IMR-90 (cell line): ENCODE results near the gene AP3B1.

ENCODE experiments used
- BHLHE40 ChIP-seq: fragments of 150-350 bp; IDR thresholded peaks from 2 replicates; pipeline ENCODE4 v1.6.1; 2016; ENCODE audit warnings: mild to moderate bottlenecking, low read depth, low read length
- POLR2A ChIP-seq: IDR thresholded peaks from 2 replicates; pipeline ENCODE4 v1.6.1; 2012; ENCODE audit warnings: mild to moderate bottlenecking, low read depth, low read length
- RFX5 ChIP-seq: IDR thresholded peaks from 2 replicates; pipeline ENCODE4 v1.8.0; 2012; ENCODE audit warnings: low read depth, mild to moderate bottlenecking, low read length, moderate library complexity
- SMC3 ChIP-seq: fragments of 150-350 bp; IDR thresholded peaks from 2 replicates; pipeline ENCODE4 v1.6.1; 2016; ENCODE audit warnings: low read depth, mild to moderate bottlenecking, antibody characterized with exemption, low read length, moderate library complexity
- TF ChIP-seq, protein P1 (sequence below): conservative IDR thresholded peaks from 2 replicates; pipeline ENCODE4 v1.5.1; 2012; ENCODE audit warnings: mild to moderate bottlenecking, low read depth, low read length, improper control_type of control experiment

- TF ChIP-seq POLR2A (no peak), RFX5 (no peak), BHLHE40 (no peak), SMC3 (no peak)
- TF ChIP-seq, protein P1, sequence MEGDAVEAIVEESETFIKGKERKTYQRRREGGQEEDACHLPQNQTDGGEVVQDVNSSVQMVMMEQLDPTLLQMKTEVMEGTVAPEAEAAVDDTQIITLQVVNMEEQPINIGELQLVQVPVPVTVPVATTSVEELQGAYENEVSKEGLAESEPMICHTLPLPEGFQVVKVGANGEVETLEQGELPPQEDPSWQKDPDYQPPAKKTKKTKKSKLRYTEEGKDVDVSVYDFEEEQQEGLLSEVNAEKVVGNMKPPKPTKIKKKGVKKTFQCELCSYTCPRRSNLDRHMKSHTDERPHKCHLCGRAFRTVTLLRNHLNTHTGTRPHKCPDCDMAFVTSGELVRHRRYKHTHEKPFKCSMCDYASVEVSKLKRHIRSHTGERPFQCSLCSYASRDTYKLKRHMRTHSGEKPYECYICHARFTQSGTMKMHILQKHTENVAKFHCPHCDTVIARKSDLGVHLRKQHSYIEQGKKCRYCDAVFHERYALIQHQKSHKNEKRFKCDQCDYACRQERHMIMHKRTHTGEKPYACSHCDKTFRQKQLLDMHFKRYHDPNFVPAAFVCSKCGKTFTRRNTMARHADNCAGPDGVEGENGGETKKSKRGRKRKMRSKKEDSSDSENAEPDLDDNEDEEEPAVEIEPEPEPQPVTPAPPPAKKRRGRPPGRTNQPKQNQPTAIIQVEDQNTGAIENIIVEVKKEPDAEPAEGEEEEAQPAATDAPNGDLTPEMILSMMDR: no peak
Measured at GRCh38 chr5:77960305-77960704, 334.2 kb downstream of the AP3B1 start.
